Left colon (tissue), 2 donors: ENCODE data around the gene CD2. TPM values are rescaled to one million over a fixed set of nuclear protein-coding genes. Genes with fewer than 3 reads are reported as not detected.

Experiments used
- ATAC-seq: fragments of 200-7000 bp; cut with Tn5 transposase; one replicate; pipeline ENCODE4 v1.9.1; 2020; ENCODE audit warnings: mild to moderate bottlenecking, moderate library complexity
- DNase-seq, 2 donors: peaks; one replicate each; pipeline ENCODE4 v3.0.0-alpha.2; 2020
- intact Hi-C, 2 donors: fragments of 100-400 bp; cut with DNase I in 1 of 2; cut with micrococcal nuclease in 1 of 2; formaldehyde crosslinking; loops; one replicate each; pipeline versions ENCODE4 v1.11.2 to v1.14.0; 2022; cut with DNase I, micrococcal nuclease
- total RNA-seq, 2 donors: library from RNA; stranded (reverse); fragmentation: NEBNext Ultra II Directional; extraction: Animal tissue kit (Norgen Biotek cat#: 25700); gene quantifications; one replicate each; pipeline ENCODE4 v1.2.1, GENCODE V29; 2021
- donor health status: DM: no; HTN: no; CAD: no.
- donor health status: DM: yes; HTN: yes; CAD: no.

Gene CD2
- total RNA-seq, 2 donors from 2014 or later: 2.9 to 3.5 TPM

DNA sequence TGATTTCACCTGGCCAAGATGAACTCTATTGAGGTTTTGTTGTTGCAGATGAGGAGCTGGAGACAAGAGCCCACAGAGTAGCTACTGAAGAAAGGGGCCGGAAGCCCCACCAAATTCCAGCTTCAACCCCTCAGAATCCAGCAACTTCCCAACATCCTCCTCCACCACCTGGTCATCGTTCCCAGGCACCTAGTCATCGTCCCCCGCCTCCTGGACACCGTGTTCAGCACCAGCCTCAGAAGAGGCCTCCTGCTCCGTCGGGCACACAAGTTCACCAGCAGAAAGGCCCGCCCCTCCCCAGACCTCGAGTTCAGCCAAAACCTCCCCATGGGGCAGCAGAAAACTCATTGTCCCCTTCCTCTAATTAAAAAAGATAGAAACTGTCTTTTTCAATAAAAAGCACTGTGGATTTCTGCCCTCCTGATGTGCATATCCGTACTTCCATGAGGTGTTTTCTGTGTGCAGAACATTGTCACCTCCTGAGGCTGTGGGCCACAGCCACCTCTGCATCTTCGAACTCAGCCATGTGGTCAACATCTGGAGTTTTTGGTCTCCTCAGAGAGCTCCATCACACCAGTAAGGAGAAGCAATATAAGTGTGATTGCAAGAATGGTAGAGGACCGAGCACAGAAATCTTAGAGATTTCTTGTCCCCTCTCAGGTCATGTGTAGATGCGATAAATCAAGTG, 14.3 kb downstream of the CD2 start:
- no peak for ATAC-seq
- intact Hi-C loops: no loop called here
- no peak for DNase-seq

DNA sequence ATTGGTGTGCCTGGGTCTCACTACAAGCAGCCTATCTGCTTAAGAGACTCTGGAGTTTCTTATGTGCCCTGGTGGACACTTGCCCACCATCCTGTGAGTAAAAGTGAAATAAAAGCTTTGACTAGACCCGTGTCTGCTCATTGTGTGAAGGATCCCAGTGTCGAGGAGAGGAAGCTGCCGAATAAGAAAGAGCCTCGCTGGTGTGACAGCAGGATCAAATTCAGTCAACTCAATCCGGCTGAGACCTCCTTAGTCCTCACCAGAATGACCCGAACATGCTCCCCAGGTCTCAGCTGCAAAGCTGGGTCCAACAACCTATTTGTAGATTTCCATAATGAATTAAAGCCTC, 14.8 kb downstream of the CD2 start:
- intact Hi-C loops: no loop called here
- ATAC-seq: no peak
- DNase-seq: no peak

DNA sequence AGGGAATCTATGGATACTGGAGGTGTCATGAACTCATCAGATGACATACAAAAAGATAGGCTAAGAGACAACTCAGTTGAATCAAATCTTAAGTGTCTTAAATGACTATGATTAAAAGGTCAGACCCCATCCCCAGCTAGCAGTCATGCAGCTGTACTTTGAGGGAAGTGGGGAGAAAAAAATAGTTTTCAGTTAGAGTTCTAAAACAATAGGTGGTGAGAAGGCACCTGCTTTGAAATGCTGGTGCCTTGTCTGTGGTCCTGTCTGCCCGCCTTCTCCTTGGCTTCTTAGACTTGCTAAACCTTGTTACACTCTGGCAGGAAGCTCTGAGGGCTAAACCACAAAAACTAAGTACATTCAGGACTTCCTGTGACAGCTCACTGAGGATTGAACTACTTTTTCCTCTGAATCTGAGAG, 15.3 kb downstream of the CD2 start:
- DNase-seq: no peak
- intact Hi-C loops: no loop called here
- ATAC-seq: peak; percentile 28

DNA sequence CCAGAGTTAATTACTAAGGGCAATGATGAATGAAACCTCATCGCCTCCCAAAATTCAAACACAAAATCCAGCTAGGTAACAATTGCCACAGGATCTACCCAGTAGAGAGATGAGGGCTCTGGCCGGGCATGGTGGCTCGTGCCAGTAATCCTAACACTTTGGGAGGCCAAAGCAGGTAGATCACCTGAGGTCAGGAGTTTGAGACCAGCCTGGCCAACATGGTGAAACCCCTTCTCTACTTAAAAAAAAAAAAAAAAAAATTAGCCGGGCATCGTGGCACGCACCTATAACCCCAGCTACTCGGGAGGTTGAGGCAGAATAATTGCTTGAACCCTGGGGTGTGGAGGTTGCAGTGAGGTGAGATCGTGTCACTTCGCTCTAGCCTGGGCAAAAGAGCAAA, 15.8 kb downstream of the CD2 start:
- intact Hi-C loops: no loop called here
- ATAC-seq (no peak), DNase-seq (no peak)

DNA sequence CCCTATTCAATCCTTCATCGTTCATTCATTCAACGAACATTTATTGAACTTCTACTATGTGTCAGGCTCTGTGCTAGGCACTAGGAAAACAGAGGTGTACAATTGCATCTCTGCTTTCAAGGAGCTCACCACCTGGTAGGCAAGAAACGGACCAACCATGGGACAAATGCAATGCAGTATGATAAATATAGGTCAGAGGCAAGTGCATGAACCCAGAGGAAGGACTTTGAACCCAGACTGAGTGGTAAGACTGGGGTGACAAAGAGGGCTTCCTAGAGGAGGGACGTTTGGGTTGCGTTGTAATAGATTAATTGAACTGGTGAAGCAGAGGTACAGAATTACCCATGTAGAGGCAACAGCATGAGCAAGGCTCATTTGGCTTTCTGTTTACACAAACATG, 16.4 kb downstream of the CD2 start:
- intact Hi-C loops: no loop called here
- DNase-seq (no peak), ATAC-seq (no peak)

DNA sequence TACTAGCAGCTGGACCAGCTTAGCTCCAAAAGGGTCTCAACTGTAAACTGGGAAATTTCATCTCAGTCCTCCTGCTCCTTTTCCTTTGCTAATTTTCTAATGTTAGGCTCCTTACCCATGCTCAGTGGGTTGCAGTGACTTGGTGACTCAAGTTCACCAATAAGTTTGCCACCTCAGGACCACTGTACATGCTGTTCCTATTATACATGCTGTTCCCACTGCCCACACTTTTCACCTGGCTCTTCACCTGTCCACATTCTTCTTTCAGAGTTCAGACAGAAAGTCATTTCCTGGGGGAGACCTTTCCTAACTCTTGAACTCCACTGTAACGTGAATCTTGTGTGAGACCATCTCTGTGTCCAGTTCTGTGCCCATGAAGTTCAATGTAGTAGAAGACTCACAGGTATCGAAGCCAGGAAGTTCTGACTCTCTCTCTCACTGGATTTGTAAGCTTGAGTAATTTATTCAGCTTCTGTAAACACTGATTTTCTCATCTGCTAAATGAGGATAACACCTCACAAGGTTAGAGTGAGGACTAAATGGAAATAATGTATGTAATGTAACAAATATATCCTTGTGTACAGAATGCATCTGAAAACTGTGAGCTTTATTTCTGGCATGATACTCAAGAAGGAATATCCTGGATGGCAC, 17.9 kb downstream of the CD2 start:
- ATAC-seq (no peak), DNase-seq (no peak)
- intact Hi-C loops: no loop called here

DNA sequence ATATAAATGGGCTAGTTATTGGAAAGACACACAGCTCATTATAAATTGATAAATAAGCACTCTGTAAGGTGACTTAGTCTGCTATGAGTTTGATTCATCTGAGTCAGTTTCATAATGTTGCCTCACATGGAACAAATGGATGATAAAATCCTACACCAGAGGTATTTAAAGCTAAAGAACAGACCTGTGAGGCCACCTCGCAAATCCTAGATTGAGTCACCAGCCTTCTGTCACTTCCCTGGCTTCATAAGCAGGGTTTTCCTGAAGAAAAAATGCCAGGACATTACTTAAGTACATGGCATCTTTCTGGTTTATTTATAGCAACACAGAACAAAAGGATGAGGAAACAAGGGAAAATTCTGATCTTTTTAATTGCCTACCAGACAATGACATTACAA, 18.4 kb downstream of the CD2 start:
- ATAC-seq: no peak

DNA sequence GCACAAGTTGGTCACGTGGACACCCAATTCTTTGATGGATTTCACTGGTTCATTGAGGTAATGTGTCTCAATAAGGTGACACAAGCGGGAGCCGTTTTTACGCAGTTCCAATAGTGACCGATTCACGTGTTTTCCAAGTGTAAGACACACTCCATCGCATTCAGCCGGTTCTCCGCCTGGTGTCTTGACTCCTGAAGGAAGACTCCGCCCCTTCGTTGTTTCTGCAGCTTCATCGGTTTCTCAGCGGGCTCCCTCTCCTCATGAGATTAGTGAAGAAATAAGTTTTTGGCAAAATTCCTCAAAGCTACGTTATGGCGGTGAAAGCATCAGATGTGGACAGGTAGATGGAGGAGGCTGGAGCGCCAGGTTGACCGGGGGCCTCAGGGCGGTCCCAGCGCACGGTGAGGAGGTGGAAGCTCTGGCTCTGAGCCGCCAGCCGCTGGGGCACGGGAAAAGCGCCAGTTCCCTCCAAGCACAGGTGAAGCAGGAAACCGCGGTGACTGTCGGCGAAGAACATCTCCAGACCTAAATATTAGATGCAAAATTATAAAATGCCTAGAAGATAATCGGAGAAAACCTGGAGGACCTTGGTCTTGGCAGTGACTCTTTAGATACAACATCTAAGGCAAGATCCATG, 21.0 kb downstream of the CD2 start:
- no peak for DNase-seq
- ATAC-seq: no peak
- intact Hi-C loops: no loop called here

More for the DNA sequence above, 18.4 kb downstream of the CD2 start:
- intact Hi-C loops: no loop called here
- DNase-seq: no peak

DNA sequence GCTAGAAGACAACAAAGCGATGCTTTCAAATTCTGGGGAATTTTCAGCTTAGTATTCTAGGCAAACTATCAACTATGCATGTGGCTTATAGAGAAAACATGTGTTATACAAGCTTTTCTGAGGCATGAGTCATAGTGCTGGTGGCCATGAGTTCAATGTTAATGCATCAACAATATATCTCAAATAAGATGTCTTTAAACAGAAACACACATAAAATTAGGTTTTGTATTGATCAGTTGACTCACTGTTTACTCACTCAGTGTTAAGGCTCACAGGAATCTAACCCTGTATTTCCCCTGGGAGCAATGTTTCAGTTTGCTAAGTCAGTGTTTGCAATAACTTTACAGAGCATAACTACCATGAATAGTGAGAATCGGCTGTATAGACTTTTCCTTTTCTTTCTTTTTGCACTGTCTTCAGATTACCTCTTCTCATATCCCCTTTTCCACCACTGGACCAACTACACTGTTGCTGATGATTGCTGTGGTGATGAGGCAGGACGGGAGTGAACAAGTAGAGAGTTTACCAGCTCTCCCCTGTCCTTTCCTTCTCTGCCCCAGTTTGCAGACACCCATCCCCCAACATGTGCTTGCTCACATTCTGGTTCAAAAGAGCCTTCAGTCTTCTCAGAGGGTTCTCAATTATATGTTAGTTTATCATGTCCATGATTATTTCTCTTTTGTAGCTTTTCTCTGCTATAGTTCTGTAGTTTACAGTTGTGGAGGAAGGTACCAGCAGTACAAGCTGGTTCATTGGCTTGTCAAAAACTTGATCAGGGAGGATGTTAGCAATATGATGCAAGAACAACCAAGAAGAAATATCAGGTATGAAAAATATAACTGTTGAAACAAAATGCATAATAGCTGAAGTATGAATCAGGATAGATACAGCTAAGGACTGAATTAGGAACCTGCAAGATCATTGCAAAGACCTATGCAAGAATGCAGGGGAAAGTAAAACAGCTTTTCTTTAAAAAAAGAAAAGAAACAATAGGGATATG, 23.9 kb downstream of the CD2 start:
- intact Hi-C loops: no loop called here
- DNase-seq: no peak
- ATAC-seq: no peak

DNA sequence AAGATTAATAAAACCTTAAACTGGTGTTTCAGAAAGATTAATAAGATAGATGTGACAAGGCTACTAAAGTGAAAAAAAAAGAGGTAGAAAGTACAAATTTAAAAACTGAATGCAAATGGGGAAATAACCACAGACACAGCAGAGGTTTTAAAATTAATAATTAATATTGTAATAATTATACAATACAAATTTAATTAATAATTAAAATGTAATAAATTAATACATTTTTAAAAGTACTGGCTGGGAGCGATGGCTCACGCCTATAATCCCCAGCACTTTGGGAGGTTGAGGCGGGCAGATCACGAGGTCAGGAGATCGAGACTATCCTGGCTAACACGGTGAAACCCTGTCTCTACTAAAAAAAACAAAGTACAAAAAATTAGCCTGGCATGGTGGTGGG, 26.8 kb downstream of the CD2 start:
- DNase-seq: no peak
- intact Hi-C loops: no loop called here
- no peak for ATAC-seq

DNA sequence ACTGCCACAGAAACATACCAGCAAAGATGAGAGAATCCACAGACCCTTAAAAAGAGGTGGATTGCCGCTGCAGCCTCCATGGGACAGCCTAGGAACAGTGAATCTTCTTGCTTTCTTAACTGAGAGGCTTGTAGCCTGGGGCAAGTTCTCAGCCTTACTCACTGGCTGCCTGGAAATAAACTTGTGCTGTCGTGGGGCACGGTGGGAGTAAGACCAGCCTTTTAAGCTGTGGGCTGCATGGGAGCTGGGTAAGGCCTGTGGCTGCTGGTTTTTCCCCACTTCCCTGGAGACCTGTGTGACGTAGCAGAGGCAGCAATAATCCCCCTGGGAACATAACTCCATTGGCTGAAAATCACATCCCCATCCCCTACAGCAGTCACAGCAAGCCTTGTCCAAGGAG, 30.8 kb downstream of the CD2 start:
- ATAC-seq: no peak
- intact Hi-C loops: no loop called here

DNA sequence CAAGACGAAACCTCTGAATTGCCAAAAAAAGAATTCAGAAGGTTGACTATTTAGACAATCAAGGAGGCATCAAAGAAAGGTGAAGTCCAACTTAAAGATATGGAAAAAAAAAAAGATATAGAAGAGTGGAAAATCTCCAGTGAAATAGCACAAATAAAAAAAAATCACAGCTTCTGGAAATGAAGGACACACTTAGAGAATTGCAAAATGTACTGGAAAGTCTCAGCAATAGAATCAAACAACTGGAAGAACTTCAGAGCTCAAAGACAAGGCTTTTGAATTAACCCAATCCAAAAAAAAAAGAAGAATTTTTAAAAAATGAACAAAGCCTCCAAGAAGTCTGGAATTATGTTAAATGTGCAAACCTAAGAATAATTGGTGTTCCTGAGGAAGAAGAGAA, 31.8 kb downstream of the CD2 start:
- intact Hi-C loops: no loop called here
- no peak for ATAC-seq
- no peak for DNase-seq

More for the DNA sequence above, 30.8 kb downstream of the CD2 start:
- no peak for DNase-seq

DNA sequence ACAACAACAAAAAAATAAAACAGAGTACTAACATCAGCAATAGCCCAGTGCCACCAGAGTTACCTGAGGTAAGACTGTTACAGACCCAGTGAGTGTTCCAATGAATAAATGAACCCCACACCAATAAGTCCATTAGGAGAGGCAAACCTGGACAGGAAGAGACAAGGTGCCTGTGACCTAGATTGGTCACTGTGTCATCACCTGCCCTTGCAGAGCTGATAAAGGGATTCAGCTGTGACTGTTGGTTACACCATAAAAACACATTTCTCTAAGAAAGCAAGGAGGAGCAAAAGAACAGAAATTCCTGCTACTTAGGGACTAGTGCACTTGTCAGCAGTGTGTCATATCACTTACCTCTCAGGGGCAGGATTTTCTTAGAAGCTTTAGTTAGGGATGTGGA, 37.5 kb downstream of the CD2 start:
- no peak for DNase-seq
- intact Hi-C loops: no loop called here
- ATAC-seq: no peak

DNA sequence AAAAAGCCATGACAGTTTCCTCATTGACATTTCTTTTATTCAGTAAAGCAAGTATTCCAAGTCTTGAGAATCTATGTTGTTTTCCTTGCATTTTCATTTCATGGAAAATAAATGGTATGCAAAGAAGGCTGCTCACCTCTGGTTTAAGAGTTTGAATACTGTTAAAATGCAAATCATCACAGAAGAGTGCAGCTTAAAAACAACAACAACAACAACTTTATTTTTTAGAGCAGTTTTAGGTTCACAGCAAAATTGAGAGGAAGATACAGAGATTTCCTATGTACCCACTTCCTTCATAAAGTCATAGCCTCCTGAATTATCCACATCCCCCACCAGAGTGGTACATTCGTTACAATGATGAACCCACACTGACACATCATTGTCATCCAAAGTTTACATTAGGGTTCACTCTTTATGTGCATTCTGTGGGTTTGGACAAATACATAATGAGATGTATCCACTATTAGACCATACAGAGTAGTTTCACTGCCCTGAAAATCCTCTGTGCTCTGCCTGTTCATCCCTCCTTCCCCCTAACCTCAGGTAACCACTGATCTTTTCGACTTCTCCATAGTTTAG, 39.2 kb downstream of the CD2 start:
- DNase-seq (no peak), ATAC-seq (no peak)
- intact Hi-C loops: no loop called here

DNA sequence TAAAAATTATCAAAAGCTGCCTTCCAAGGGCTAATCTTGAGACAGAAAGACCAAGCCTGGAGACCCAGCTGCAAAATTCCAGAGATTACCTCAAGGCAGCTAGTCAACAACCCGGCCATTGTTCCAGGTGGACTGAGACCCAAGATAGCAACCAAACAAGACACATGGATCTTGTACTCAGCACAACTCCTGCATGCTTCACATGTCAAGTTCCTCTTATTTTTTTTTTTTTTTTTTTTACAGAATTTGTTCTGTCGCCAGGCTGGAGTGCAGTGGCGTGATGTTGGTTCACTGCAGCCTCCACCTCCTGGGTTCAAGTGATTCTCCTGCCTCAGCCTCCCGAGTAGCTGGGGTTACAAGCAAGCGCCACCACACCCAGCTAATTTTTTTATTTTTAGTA, 40.1 kb downstream of the CD2 start:
- no peak for ATAC-seq
- intact Hi-C loops: no loop called here
- no peak for DNase-seq

DNA sequence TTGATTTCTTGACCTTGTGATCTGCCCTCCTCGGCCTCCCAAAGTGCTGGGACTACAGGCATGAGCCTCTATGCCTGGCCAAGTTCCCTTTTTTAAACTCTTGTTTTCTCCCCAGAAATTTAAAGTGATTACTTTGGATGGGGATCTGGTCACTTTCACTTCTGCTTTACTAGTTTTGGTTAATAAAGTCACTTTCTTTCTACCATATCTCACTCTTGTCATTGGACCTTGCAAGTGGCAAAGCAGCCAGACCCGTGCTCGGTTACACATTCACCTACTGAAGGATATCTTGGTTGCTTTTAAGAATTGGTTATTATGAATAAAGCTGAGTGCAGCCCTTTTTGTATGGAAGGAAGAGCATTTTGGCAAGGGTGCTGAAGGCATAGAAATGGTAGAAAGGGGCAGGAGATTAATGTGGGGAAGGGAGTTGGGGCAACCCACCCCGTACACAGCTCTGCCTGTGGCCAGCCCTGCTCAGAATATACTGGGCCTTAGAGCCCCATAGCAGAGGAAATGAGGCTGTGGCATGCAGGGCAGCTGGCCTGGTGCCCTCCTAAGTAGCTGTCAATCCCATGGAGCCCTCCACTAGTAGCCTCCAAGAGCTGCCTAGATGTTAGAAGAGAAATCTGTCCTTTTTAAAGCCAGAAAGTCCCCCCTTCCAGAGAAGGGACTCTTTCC, 40.7 kb downstream of the CD2 start:
- intact Hi-C loops: no loop called here
- ATAC-seq (no peak), DNase-seq (no peak)

DNA sequence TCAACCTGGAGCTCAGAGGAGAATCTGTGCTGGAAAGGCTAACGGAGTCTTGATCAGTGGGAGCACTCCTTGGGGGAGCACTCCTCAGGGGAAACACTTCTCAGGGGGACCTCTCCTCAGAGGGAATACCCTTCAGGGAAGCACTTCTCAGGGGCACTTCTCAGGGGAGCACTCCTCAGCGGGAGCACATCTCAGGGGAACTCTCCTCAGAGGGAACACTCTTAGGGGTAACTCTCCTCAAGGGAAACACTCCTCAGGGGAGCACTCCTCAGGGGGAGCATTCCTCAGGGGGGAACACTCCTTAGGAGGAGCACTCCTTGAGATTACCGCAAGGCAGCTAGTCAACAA, 41.2 kb downstream of the CD2 start:
- intact Hi-C loops: no loop called here
- DNase-seq (no peak), ATAC-seq (no peak)

DNA sequence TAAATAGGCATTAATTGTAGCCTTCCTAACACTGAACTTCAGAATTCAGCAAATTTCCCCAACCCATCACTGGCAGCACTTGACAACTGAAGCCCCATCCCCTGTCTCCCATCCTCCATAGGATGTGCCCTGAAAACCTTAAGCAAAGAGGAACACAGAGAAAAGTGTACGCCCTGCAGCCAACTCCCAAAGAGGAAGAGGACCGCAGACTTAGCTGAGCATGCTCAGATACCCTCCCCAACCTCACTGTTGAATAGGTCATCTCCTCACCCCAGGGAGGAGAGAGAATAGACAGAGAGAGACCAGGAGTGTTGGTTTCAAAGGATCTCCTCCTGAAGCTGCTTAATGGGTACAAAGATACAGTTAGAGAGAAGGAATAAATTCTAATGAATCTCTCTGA, 50.5 kb downstream of the CD2 start:
- no peak for ATAC-seq
- DNase-seq: no peak
- intact Hi-C loops: no loop called here

DNA sequence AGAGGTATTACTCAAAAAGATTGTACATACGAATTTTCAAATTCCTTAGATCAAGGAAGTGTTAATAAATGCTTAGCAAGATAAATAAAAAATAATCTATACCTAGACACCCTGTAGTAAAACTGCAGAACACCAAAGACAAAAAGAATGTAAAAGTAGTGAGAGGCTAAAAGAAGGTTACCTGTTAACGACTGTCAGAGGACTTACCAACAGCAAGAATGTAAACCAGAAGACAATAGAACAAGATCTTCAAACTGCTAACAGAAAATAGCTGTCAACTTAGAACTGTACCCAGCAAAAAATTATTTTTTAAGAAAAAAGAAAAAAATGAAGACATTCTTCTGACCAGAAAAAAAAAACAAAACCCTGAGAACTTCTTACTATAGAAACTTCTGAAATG, 51.2 kb downstream of the CD2 start:
- DNase-seq (no peak), ATAC-seq (no peak)
- intact Hi-C loops: no loop called here
